Sciatic nerve (tissue), 2 donors: ENCODE results near the gene GZF1. TPM values are rescaled to one million over a fixed set of nuclear protein-coding genes. Genes with fewer than 3 reads are reported as not detected.

Source experiments
- ATAC-seq: fragments of 200-7000 bp; cut with Tn5 transposase; one replicate; pipeline ENCODE4 v1.9.1; 2020; ENCODE audit warnings: mild to moderate bottlenecking, moderate library complexity
- DNase-seq: peaks from one replicate; pipeline ENCODE4 v3.0.0-alpha.2; 2020; ENCODE audit warnings: low spot score
- intact Hi-C: fragments of 100-400 bp; cut with DNase I; formaldehyde crosslinking; loops from one replicate; pipeline ENCODE4 v1.14.2; 2022
- total RNA-seq: library from RNA; stranded (reverse); fragmentation: NEBNext Ultra II Directional; extraction: Animal tissue kit (Norgen Biotek cat#: 25700); gene quantifications from one replicate; pipeline ENCODE4 v1.2.1, GENCODE V29; 2021
- donor health status: DM: no; HTN: no; CAD: no.
- donor health status: DM: no; HTN: no; CAD: no.

GZF1 gene
- total RNA-seq, 1 donor from 2014 or later: 15.7 TPM

DNA sequence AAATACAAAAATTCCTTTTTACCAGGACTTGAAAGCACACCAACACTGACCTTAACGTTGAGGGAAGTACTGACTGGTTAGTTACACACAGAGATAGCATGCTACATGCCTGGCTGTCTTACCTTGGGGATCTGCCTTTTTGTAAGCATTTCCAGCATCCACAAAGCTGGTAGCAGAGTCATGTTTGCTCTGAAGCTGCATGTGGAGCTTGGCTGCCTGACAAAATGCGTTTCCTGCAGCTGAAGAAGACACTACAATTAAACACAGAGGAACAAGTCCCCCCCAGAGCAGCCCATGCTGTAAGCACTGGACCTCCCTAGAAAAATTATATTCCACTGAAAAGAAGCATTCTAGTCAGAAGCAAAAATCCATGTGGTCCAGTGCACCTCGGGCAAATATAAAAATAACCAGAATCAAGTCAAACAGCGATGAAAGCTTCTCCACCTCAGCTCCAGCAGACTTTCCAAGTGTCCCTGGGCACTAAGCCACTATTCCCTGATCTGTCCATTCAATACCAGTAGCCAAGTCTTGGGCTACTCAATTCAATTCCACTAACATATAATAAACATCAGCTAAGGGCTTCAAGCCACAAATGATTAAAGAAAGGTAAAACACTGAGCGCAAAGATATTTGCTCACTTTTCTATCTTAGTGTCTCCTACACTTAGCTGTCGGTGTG lies 35.1 kb downstream of the GZF1 start:
- DNase-seq (no peak), ATAC-seq (no peak)
- intact Hi-C loops: no loop called here

GRCh38 chr20:23397961-23398360 lies 36.0 kb downstream of the GZF1 start:
- intact Hi-C loops: no loop called here

GRCh38 chr20:23399568-23400241 lies 37.7 kb downstream of the GZF1 start:
- DNase-seq (no peak), ATAC-seq (no peak)
- intact Hi-C loops: no loop called here

More at GRCh38 chr20:23397961-23398360, 36.0 kb downstream of the GZF1 start:
- ATAC-seq: peak; percentile 53
- DNase-seq: no peak

GRCh38 chr20:23401051-23401450 lies 39.1 kb downstream of the GZF1 start:
- no peak for DNase-seq
- intact Hi-C loops: no loop called here
- no peak for ATAC-seq

- intact Hi-C loops: no loop called here
- ATAC-seq (no peak), DNase-seq (no peak)
Observed at GRCh38 chr20:23403751-23404150, 41.8 kb downstream of the GZF1 start.

DNA sequence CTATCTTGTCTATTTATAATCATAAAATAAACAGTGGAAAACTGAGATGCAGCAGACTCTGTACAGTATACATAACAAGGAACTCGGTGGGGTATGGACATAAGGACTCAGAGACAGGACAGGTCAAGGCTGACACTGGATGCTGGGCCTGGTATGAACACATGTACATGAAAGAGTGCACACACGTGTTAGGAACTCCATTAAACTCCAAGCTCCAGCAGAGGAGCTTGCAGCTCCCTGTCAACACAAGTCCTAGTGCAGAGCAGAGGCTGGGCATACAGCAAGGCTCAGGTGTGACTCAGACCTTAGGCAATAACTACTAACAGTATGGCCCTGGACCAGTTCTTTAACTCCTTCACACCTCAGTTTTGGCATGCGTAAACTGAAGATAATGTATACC lies 42.2 kb downstream of the GZF1 start:
- no peak for ATAC-seq
- DNase-seq: no peak
- intact Hi-C loops: no loop called here

GRCh38 chr20:23406880-23407279 lies 44.9 kb downstream of the GZF1 start:
- DNase-seq (no peak), ATAC-seq (no peak)
- intact Hi-C loops: no loop called here

DNA sequence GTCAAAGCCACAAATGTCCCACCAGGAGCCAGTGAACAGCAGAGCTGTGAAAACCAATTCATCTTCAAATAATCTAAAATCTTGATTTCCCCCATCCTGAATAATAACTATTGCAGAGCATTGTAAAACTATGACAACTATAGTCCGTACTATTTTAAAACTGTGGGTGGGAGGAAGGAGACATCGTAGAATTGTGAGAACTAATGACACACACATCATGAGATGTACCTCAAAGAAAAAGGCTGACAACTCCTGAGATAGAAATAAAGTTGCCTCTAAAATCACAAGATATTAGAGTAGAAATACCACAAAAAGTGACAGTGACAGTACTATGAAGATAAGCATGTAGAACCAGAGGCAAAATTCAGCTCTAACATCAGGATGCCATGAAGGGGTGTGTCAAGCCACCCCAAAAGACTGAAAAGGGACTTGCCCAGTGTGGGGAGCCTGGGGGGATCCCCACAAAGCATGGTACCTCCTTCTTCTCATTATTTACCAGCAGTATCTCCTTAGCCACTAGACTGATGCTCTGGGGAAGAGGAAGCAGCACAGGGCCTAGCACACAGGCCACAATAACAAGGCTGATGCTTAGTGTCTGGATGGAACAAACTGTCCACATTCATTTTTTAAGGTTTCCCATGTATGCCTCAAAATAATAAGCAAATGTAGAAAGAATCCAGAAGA lies 45.9 kb downstream of the GZF1 start:
- no peak for ATAC-seq
- DNase-seq: no peak
- intact Hi-C loops: no loop called here

DNA sequence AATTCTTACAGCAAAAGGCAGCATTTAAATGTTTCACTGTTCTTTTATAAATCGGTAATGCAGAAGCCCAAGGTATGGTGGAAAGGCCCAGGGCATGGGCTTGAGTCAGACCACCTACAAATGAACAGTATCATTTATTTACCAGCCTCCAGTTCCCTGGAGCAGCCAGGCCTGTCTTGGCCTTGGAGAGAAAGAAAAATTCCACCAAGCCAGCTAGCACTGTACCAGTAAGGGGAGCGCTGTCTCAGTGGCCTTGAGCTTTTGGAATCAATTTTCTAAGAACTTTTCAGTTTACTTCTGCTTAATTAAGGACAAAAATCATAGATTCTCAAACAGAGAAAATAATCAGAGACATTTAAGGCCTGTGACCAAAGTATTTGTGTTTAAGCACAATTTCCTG lies 47.0 kb downstream of the GZF1 start:
- DNase-seq: no peak
- intact Hi-C loops: no loop called here
- ATAC-seq: no peak

GRCh38 chr20:23409800-23410199 lies 47.8 kb downstream of the GZF1 start:
- no peak for DNase-seq
- no peak for ATAC-seq
- intact Hi-C loops: no loop called here

DNA sequence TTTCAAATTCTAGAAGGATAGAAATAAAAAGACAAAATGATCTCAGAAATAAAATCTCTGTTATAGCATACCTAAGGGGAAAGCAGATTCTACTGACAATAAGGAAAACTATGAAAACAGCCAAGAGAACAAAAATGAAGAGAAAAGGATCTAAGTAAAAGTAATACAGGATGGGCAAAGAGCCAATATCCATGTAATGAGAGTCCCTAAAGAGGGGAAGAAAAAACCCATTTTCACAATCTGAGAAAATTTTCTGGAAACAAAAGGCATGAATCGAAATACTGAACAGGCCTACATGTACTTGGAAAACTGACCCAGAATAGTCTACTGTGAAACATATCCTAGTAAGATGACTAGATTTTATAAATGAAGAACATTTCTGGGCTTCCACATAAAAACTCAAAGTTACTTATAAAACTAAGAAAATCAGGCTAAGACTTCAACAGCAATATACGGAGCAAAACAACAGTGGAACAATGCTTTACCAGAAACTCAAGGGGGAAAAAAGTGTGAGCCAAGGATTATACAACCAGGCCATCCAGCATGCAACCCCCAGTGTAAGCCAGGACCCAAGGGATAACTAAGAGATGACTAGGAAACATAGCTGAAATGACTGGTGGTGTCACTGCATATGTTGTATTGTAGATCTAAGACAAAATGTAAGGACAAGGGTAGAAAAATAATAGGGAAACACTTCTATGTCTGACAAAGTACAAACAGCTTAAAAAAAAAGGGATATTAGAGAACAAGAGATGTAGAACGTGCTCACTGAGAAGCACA lies 49.1 kb downstream of the GZF1 start:
- intact Hi-C loops: no loop called here
- no peak for DNase-seq
- no peak for ATAC-seq

GRCh38 chr20:23412026-23412425 lies 50.0 kb downstream of the GZF1 start:
- ATAC-seq (peak; percentile 28), DNase-seq (no peak)
- intact Hi-C loops: no loop called here

- no peak for DNase-seq
- ATAC-seq: no peak
- intact Hi-C loops: no loop called here
Observed at GRCh38 chr20:23413862-23414422, 52.0 kb downstream of the GZF1 start.

GRCh38 chr20:23414526-23415188 lies 52.7 kb downstream of the GZF1 start:
- ATAC-seq: no peak
- intact Hi-C loops: no loop called here
- no peak for DNase-seq

GRCh38 chr20:23415555-23415954 lies 53.6 kb downstream of the GZF1 start:
- ATAC-seq (no peak), DNase-seq (no peak)
- intact Hi-C loops: no loop called here

DNA sequence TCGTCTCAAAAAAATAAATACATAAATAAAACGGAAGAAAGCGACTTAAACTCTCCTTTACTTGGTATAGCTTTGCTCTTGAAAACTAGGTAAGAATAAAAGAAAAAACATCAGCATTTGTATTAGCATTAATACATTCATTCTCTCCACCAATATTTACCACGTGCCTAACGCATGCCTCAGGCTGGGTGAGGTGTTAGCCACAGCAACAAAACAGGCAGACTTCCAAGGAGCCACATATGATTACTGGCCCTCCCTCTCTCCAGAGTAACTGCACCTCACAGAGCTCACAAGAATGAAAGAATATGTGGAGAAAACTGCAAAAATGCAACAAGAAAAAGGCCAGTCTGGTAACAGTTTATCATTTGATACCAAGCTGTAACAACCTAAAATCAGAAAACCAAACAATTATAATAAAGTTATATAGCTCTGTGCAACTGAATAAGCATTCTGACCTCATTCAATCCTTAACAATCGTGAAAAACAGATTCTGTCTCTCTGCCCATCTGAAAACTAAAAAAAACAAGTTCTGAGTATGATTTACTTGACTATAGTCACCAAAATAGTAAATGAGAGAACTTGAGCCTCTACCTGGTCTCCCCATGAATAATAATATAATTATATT lies 54.1 kb downstream of the GZF1 start:
- ATAC-seq: no peak
- DNase-seq: no peak

GRCh38 chr20:23417861-23418260 lies 55.9 kb downstream of the GZF1 start:
- no peak for DNase-seq
- ATAC-seq: no peak
- intact Hi-C loops: no loop called here

More for the DNA sequence above, 54.1 kb downstream of the GZF1 start:
- intact Hi-C loops: no loop called here

- intact Hi-C loops: no loop called here
- no peak for ATAC-seq
- DNase-seq: no peak
Observed at GRCh38 chr20:23419657-23419994, 57.6 kb downstream of the GZF1 start.
